Measurements from ENCODE around the gene CEP162.

- no peak for TF ChIP-seq GATA3 (IDR thresholded peaks at IDR 0.05; ENCODE audit: low read depth, low read length)
- no peak for TF ChIP-seq GATA2 (IDR thresholded peaks at IDR 0.05; ENCODE audit: low read depth, low read length)
Measured at GRCh38 chr6:84166395-84166794, 61.0 kb downstream of the CEP162 start.
